GM23338 (cell line): ENCODE measurements around the gene SMAGP. TPM values are rescaled to one million over a fixed set of nuclear protein-coding genes. Genes with fewer than 3 reads are reported as not detected.
"Not testable (repeated sequence)": the region's sequence is repeated elsewhere in the genome, so short reads cannot be mapped to it uniquely, and the experiment has no call there.

Experiments used
- ATAC-seq: fragments of 200-7000 bp; cut with Tn5 transposase; 3 replicates; pipeline ENCODE4 v1.9.1; 2020
- DNase-seq: peaks from one replicate; pipeline ENCODE4 v3.0.0-alpha.2; 2015; ENCODE audit warnings: low spot score
- H2AFZ ChIP-seq: fragments of 200-600 bp; sonication (generic); 2 replicates; pipeline ENCODE4 v1.8.0; 2016; ENCODE audit warnings: antibody characterized with exemption, mild to moderate bottlenecking, moderate library complexity
- H3F3A ChIP-seq: fragments of 200-600 bp; sonication (generic); replicated peaks from 2 replicates; pipeline ENCODE4 v1.8.0; 2017; ENCODE audit warnings: antibody characterized with exemption, mixed run types, low read depth
- H3K27ac ChIP-seq: fragments of 200-600 bp; sonication (generic); 2 replicates; pipeline ENCODE4 v1.6.1; 2016; ENCODE audit warnings: low read depth
- H3K27me3 ChIP-seq: fragments of 200-600 bp; sonication (generic); 2 replicates; pipeline ENCODE4 v1.8.0; 2016; ENCODE audit warnings: mild to moderate bottlenecking, mixed run types, moderate library complexity; ENCODE audit not compliant: insufficient read depth
- H3K36me3 ChIP-seq: fragments of 200-600 bp; sonication (generic); 2 replicates; pipeline ENCODE4 v1.8.0; 2016; ENCODE audit warnings: mild to moderate bottlenecking; ENCODE audit not compliant: insufficient read depth
- H3K4me1 ChIP-seq: fragments of 200-600 bp; sonication (generic); 2 replicates; pipeline ENCODE4 v1.8.0; 2016; ENCODE audit warnings: mild to moderate bottlenecking, moderate library complexity; ENCODE audit not compliant: insufficient read depth
- H3K4me2 ChIP-seq: fragments of 200-600 bp; sonication (generic); 2 replicates; pipeline ENCODE4 v1.7.1; 2017; ENCODE audit warnings: mixed run types
- H3K4me3 ChIP-seq: fragments of 200-600 bp; sonication (generic); 2 replicates; pipeline ENCODE4 v1.6.1; 2016; ENCODE audit warnings: mixed run types
- H3K79me2 ChIP-seq: fragments of 200-600 bp; sonication (generic); replicated peaks from 2 replicates; pipeline ENCODE4 v1.8.0; 2017; ENCODE audit warnings: mild to moderate bottlenecking; ENCODE audit not compliant: insufficient read depth
- H3K9me2 ChIP-seq: fragments of 200-600 bp; sonication (generic); 2 replicates; pipeline ENCODE4 v1.8.0; 2017; ENCODE audit not compliant: insufficient read depth
- H4K20me1 ChIP-seq: fragments of 200-600 bp; sonication (generic); replicated peaks from 2 replicates; pipeline ENCODE4 v1.8.0; 2017; ENCODE audit warnings: mild to moderate bottlenecking; ENCODE audit not compliant: insufficient read depth
- H3K27ac Mint-ChIP-seq: 2 replicates; pipeline ENCODE4 v1.8.0; 2020; ENCODE audit warnings: inconsistent platforms, mild to moderate bottlenecking, moderate library complexity, mixed read lengths
- H3K27me3 Mint-ChIP-seq: 3 replicates; pipeline ENCODE4 v1.8.0; 2022; ENCODE audit warnings: low read depth, mild to moderate bottlenecking, moderate library complexity, mixed read lengths, inconsistent platforms; ENCODE audit not compliant: insufficient read depth, poor library complexity
- H3K36me3 Mint-ChIP-seq: 3 replicates; pipeline ENCODE4 v1.8.0; 2021; ENCODE audit warnings: low read depth, mild to moderate bottlenecking, inconsistent platforms, moderate library complexity, mixed read lengths
- H3K4me1 Mint-ChIP-seq: 3 replicates; pipeline ENCODE4 v1.8.0; 2020; ENCODE audit warnings: mild to moderate bottlenecking, inconsistent platforms, mixed read lengths
- H3K4me3 Mint-ChIP-seq: 3 replicates; pipeline ENCODE4 v1.8.0; 2021; ENCODE audit warnings: moderate library complexity, mild to moderate bottlenecking, inconsistent platforms, mixed read lengths
- H3K9me3 Mint-ChIP-seq: 3 replicates; pipeline ENCODE4 v1.8.0; 2020; ENCODE audit warnings: moderate library complexity, mild to moderate bottlenecking, inconsistent platforms, mixed read lengths
- CREB1 ChIP-seq: fragments of 250-450 bp; sonication (Bioruptor Pico); IDR thresholded peaks from 2 replicates; pipeline ENCODE4 v1.5.0; 2020; ENCODE audit warnings: low read depth, mild to moderate bottlenecking, moderate library complexity
- EZH2phosphoT487 ChIP-seq: fragments of 200-600 bp; sonication (generic); IDR thresholded peaks from one replicate; pipeline ENCODE4 v1.8.1; 2018; ENCODE audit warnings: antibody characterized with exemption; ENCODE audit not compliant: unreplicated experiment
- NANOG ChIP-seq: IDR thresholded peaks from 2 replicates; pipeline ENCODE4 v1.6.1; 2016; ENCODE audit warnings: antibody characterized with exemption, borderline replicate concordance
- POLR2AphosphoS5 ChIP-seq: IDR thresholded peaks from 2 replicates; pipeline ENCODE4 v1.6.1; 2016; ENCODE audit warnings: antibody characterized with exemption, low read depth
- ZNF114 ChIP-seq: fragments of 250-450 bp; sonication (Bioruptor Pico); IDR thresholded peaks from 2 replicates; pipeline ENCODE4 v1.5.0; 2020; ENCODE audit warnings: mild to moderate bottlenecking, moderate library complexity
- ZNF331 ChIP-seq: fragments of 250-450 bp; sonication (Bioruptor Pico); IDR thresholded peaks from 2 replicates; pipeline ENCODE4 v1.5.0; 2020; ENCODE audit warnings: low read depth, mild to moderate bottlenecking, moderate library complexity
- polyA plus RNA-seq: library from polyadenylated mRNA; unstranded; fragments of >200 nt; fragmentation: Nextera tagmentation; extraction: Ambion mirVana; gene quantifications from 2 replicates; pipeline ENCODE4 v1.2.1, GENCODE V29; 2016
- total RNA-seq: library from RNA; depleted of rRNA; stranded (reverse); fragments of >200 nt; shearing (Covaris generic); gene quantifications from 2 replicates; pipeline ENCODE4 v1.2.3, GENCODE V29; 2014
- TF ChIP-seq, protein P1 (sequence below): IDR thresholded peaks from 2 replicates; pipeline ENCODE4 v1.6.1; 2016; ENCODE audit warnings: antibody characterized with exemption
- TF ChIP-seq, protein P2 (sequence below), 2 experiments: fragments of 200-600 bp in 1 of 2; sonication (generic) in 1 of 2; conservative IDR thresholded peaks; 2 replicates each; pipeline versions ENCODE4 v1.5.1 to v1.6.1; 2016 to 2017; ENCODE audit warnings: antibody characterized with exemption in 2 of 2, low read depth in 2 of 2, mild to moderate bottlenecking in 2 of 2, moderate library complexity in 1 of 2

The SMAGP gene
- total and polyA plus RNA-seq, 2 experiments from 2014 or later = 4.7 to 8.2 TPM

DNA sequence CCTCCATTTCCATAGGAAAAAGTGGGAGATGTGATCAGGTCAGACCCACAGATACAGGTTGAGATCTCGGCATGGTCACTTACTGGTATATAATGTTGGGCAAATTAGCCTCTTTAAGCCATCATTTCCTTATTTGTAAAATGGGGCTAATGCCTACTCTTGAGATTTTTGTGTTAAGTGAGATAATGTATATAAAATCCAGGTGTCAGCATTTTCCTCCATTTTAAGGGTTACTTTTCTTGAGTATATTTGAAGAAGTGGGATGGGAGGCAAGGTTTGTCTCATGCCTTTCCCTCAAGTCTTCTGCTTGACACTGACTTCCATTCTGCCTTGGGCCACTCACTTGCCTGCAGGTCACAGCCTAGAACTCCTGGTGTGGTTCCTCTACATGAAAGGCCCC lies 42.3 kb downstream of the SMAGP start:
- Mint-ChIP-seq H3K4me1 (peaks cover 3% of the 10 kb centered on the region; the same call in 1 of the 3 replicates), H3K4me3 (no peak overlapping the region), H3K36me3 (no peaks in the 10 kb centered on the region), H3K9me3 (no peaks in the 10 kb centered on the region), H3K27ac (no peak overlapping the region), H3K27me3 (no peaks in the 10 kb centered on the region)
- ATAC-seq (no peak), DNase-seq (no peak)
- H2AFZ ChIP-seq = no peak overlapping the region
- no peak overlapping the region for H3K4me3 ChIP-seq
- no peaks in the 10 kb centered on the region for H3K36me3 ChIP-seq
- H3K4me2 ChIP-seq = no peak overlapping the region
- H3K27me3 ChIP-seq = no peaks in the 10 kb centered on the region
- H3K27ac ChIP-seq = no peak overlapping the region
- H3F3A ChIP-seq = no peaks in the 10 kb centered on the region
- H3K9me2 ChIP-seq = no peaks in the 10 kb centered on the region
- TF ChIP-seq, protein P1, sequence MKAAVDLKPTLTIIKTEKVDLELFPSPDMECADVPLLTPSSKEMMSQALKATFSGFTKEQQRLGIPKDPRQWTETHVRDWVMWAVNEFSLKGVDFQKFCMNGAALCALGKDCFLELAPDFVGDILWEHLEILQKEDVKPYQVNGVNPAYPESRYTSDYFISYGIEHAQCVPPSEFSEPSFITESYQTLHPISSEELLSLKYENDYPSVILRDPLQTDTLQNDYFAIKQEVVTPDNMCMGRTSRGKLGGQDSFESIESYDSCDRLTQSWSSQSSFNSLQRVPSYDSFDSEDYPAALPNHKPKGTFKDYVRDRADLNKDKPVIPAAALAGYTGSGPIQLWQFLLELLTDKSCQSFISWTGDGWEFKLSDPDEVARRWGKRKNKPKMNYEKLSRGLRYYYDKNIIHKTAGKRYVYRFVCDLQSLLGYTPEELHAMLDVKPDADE = no peak
- no peaks in the 10 kb centered on the region for H4K20me1 ChIP-seq
- H3K4me1 ChIP-seq = no peaks in the 10 kb centered on the region
- no peaks in the 10 kb centered on the region for H3K79me2 ChIP-seq

DNA sequence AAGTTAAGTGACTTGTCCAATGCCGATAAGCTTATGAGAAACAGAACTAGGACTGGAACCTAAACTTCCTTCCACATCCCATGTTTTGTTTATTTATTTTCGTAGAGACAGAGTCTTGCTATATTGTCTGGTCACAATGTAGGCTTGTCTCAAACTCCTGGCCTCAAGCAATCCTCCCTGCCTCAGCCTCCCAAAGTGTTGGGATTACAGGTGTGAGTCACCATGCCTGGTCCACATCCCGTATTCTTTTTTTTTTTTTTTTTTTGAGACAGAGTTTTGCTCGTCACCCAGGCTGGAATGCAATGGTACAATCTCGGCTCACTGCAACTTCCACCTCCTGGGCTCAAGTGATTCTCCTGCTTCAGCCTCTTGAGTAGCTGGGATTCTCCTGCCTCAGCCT lies 43.1 kb downstream of the SMAGP start:
- H3K27me3 ChIP-seq, H3K79me2 ChIP-seq, H2AFZ ChIP-seq, H4K20me1 ChIP-seq, H3K27me3 Mint-ChIP-seq, H3K4me1 ChIP-seq, DNase-seq, H3K36me3 ChIP-seq, H3K9me3 Mint-ChIP-seq, H3K27ac ChIP-seq, ATAC-seq, H3K4me3 ChIP-seq, H3K4me1 Mint-ChIP-seq, H3F3A ChIP-seq, H3K4me3 Mint-ChIP-seq, H3K36me3 Mint-ChIP-seq, H3K4me2 ChIP-seq, H3K9me2 ChIP-seq, H3K27ac Mint-ChIP-seq: not testable (repeated sequence)

DNA sequence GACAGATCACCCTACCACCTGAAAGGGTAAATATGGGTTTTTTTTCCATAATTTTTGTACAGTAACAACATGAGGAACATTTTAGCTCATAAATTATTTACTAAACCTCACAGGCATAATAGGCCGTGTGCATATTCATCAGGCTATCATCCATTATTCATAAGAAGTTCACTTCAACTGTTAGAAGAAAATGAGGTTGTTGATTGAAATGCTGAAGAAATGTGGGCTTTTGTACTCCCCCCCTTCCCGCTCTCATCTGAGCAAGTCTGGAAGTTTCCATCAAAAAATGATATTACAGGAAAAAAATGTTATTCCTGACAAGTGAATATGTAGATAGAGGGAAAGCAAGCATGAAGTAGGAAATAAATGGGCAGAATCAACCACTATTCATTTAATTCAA lies 44.4 kb downstream of the SMAGP start:
- Histone ChIP-seq H2AFZ (no peak overlapping the region), H3K4me3 (no peak overlapping the region), H3K4me2 (no peak overlapping the region), H3K36me3 (no peaks in the 10 kb centered on the region), H3K27ac (no peak overlapping the region), H3K4me1 (no peaks in the 10 kb centered on the region), H3K79me2 (no peaks in the 10 kb centered on the region; the same call in 1 of the 2 replicates), H4K20me1 (no peaks in the 10 kb centered on the region), H3F3A (no peaks in the 10 kb centered on the region), H3K9me2 (no peaks in the 10 kb centered on the region), H3K27me3 (no peaks in the 10 kb centered on the region)
- H3K27me3 Mint-ChIP-seq = no peaks in the 10 kb centered on the region
- no peak for TF ChIP-seq POLR2AphosphoS5
- TF ChIP-seq EZH2phosphoT487 = no peak
- TF ChIP-seq ZNF331 (CRISPR knock-in tag) = no peak
- TF ChIP-seq ZNF114 (CRISPR knock-in tag) = no peak
- no peak for TF ChIP-seq CREB1 (CRISPR knock-in tag)
- TF ChIP-seq, protein P2, sequence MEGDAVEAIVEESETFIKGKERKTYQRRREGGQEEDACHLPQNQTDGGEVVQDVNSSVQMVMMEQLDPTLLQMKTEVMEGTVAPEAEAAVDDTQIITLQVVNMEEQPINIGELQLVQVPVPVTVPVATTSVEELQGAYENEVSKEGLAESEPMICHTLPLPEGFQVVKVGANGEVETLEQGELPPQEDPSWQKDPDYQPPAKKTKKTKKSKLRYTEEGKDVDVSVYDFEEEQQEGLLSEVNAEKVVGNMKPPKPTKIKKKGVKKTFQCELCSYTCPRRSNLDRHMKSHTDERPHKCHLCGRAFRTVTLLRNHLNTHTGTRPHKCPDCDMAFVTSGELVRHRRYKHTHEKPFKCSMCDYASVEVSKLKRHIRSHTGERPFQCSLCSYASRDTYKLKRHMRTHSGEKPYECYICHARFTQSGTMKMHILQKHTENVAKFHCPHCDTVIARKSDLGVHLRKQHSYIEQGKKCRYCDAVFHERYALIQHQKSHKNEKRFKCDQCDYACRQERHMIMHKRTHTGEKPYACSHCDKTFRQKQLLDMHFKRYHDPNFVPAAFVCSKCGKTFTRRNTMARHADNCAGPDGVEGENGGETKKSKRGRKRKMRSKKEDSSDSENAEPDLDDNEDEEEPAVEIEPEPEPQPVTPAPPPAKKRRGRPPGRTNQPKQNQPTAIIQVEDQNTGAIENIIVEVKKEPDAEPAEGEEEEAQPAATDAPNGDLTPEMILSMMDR (conservative IDR thresholded peaks at IDR 0.05; ENCODE audit: low read depth in 2 of 2) = no peak
- no peak for TF ChIP-seq NANOG
- H3K27ac Mint-ChIP-seq = no peak overlapping the region
- no peaks in the 10 kb centered on the region for H3K36me3 Mint-ChIP-seq
- no peaks in the 10 kb centered on the region for H3K9me3 Mint-ChIP-seq
- no peak overlapping the region for H3K4me3 Mint-ChIP-seq
- DNase-seq (no peak), ATAC-seq (no peak)
- H3K4me1 Mint-ChIP-seq = peaks cover 3% of the 10 kb centered on the region; the same call in 1 of the 3 replicates
